CD4-positive, alpha-beta T cell treated with Interleukin-15 for 1 hour (primary cell): ENCODE results near the gene KHDRBS2.

Experiments
- DNase-seq: peaks from one replicate; pipeline ENCODE4 v3.0.0-alpha.2; 2020

KHDRBS2 gene

GRCh38 chr6:62285612-62286469 is at the start of gene KHDRBS2:
Gene KHDRBS2 (minus strand): TSS chr6:62286225.
- peak; percentile 84 for DNase-seq

- DNase-seq = no peak
Observed at GRCh38 chr6:62328607-62329006, 42.6 kb upstream of the KHDRBS2 start.

- DNase-seq = no peak
Observed at GRCh38 chr6:62324834-62325233, 38.8 kb upstream of the KHDRBS2 start.

GRCh38 chr6:62323818-62324431 is 37.9 kb upstream of the KHDRBS2 start:
- no peak for DNase-seq

- DNase-seq = no peak
Observed at GRCh38 chr6:62298745-62299392, 12.8 kb upstream of the KHDRBS2 start.

DNA sequence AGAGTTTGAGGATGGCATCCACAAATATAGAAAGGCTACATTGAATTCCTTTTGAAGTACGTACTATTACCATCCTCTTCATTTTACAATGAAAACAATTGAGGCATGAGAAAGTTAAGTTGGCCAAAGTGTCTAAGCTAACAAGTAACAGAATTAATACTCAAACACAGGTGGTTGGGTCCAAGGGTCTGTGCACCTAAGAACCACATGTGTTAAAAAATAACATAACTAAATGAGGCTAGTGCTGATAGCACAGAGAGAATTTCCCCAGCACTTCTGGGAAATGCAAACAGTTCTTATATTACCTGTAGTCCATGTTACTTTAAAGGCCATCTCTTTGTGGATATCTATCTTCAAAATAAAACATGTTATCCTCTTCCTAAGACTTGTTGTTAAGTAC is 10.5 kb upstream of the KHDRBS2 start:
- no peak for DNase-seq

- DNase-seq = no peak
Observed at GRCh38 chr6:62288974-62289373, 2.9 kb upstream of the KHDRBS2 start.

- DNase-seq = no peak
Observed at GRCh38 chr6:62288562-62288961, 2.5 kb upstream of the KHDRBS2 start.

- no peak for DNase-seq
Observed at GRCh38 chr6:62286470-62286843, 432 bp upstream of the KHDRBS2 start.

GRCh38 chr6:62284725-62285124 is 1.3 kb downstream of the KHDRBS2 start:
- no peak for DNase-seq

- DNase-seq = no peak
Observed at GRCh38 chr6:62283796-62284411, 2.1 kb downstream of the KHDRBS2 start.

DNA sequence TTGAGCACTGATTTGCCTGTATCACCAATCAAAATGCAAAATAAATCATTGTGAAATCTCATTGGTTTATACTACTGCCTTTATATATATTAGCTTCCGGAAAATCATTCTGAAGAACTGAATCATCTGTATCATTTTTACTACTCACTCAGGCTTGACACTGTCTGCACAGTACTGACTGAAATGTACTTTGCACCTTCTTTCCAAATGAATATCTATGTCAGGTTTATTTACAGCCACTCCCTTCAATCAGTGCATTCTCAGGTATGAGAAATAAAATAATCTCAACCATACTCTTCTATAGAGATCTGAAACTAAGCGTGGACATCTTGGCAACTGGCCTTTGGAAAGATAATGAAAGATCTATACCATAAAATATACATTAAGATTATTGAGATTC is 2.7 kb downstream of the KHDRBS2 start:
- no peak for DNase-seq

- DNase-seq = no peak
Observed at GRCh38 chr6:62280099-62280498, 5.9 kb downstream of the KHDRBS2 start.

- no peak for DNase-seq
Observed at GRCh38 chr6:62272114-62272513, 13.9 kb downstream of the KHDRBS2 start.

GRCh38 chr6:62265906-62266525 is 20.0 kb downstream of the KHDRBS2 start:
- no peak for DNase-seq

GRCh38 chr6:62262283-62262682 is 23.7 kb downstream of the KHDRBS2 start:
- DNase-seq = no peak

- no peak for DNase-seq
Observed at GRCh38 chr6:62246087-62246486, 39.9 kb downstream of the KHDRBS2 start.

GRCh38 chr6:62236784-62237183 is 49.2 kb downstream of the KHDRBS2 start:
- DNase-seq = no peak

GRCh38 chr6:62229231-62229630 is 56.8 kb downstream of the KHDRBS2 start:
- DNase-seq = no peak

- no peak for DNase-seq
Observed at GRCh38 chr6:62217866-62218265, 68.2 kb downstream of the KHDRBS2 start.

GRCh38 chr6:62202078-62202477 is 83.9 kb downstream of the KHDRBS2 start:
- no peak for DNase-seq

GRCh38 chr6:62192593-62192992 is 93.4 kb downstream of the KHDRBS2 start:
- no peak for DNase-seq

- no peak for DNase-seq
Observed at GRCh38 chr6:62175195-62175594, 110.8 kb downstream of the KHDRBS2 start.
